NCI-H345 treated with DMSO at 0.1 percent for 48 hours (cell line): Measurements from ENCODE around the gene IQCF5.
"Not testable (repeated sequence)": the region's sequence is repeated elsewhere in the genome, so short reads cannot be mapped to it uniquely, and the experiment has no call there.

Experiments used
- DNase-seq: peaks from one replicate; lab custom pipeline; 2025; ENCODE audit not compliant: unreplicated experiment; lab: John Stamatoyannopoulos, UW

Gene IQCF5

GRCh38 chr3:51875501-51875900 is at the start of gene IQCF5:
TSS of gene IQCF5 (minus strand) at chr3:51875601. CDS start at chr3:51875531, 70 bp downstream.
- no peak for DNase-seq

- DNase-seq = no peak
Observed at GRCh38 chr3:51921081-51921578, 45.7 kb upstream of the IQCF5 start.

- DNase-seq = no peak
Observed at GRCh38 chr3:51916418-51916817, 41.0 kb upstream of the IQCF5 start.

GRCh38 chr3:51908026-51908425 is 32.6 kb upstream of the IQCF5 start:
- DNase-seq = no peak

GRCh38 chr3:51904034-51904823 is 28.8 kb upstream of the IQCF5 start:
- no peak for DNase-seq

- DNase-seq = not testable (repeated sequence)
Observed at GRCh38 chr3:51902361-51902760, 27.0 kb upstream of the IQCF5 start.

- DNase-seq = not testable (repeated sequence)
Observed at GRCh38 chr3:51900043-51900442, 24.6 kb upstream of the IQCF5 start.

- no peak for DNase-seq
Observed at GRCh38 chr3:51897391-51897790, 22.0 kb upstream of the IQCF5 start.

GRCh38 chr3:51896607-51897305 is 21.4 kb upstream of the IQCF5 start:
- DNase-seq = no peak

GRCh38 chr3:51894939-51895338 is 19.5 kb upstream of the IQCF5 start:
- DNase-seq = no peak

GRCh38 chr3:51894391-51894790 is 19.0 kb upstream of the IQCF5 start:
- DNase-seq = no peak

- DNase-seq = no peak
Observed at GRCh38 chr3:51891242-51892039, 16.0 kb upstream of the IQCF5 start.

- no peak for DNase-seq
Observed at GRCh38 chr3:51888463-51889105, 13.2 kb upstream of the IQCF5 start.

- DNase-seq = no peak
Observed at GRCh38 chr3:51887620-51888019, 12.2 kb upstream of the IQCF5 start.

- DNase-seq = no peak
Observed at GRCh38 chr3:51886447-51886846, 11.0 kb upstream of the IQCF5 start.

GRCh38 chr3:51879937-51880336 is 4.5 kb upstream of the IQCF5 start:
- DNase-seq = no peak

GRCh38 chr3:51876186-51876585 is 785 bp upstream of the IQCF5 start:
- DNase-seq = no peak

GRCh38 chr3:51874889-51875288 is 512 bp downstream of the IQCF5 start:
- DNase-seq = no peak

- DNase-seq = no peak
Observed at GRCh38 chr3:51874411-51874810, 990 bp downstream of the IQCF5 start.

- no peak for DNase-seq
Observed at GRCh38 chr3:51873876-51874275, 1.5 kb downstream of the IQCF5 start.

GRCh38 chr3:51873253-51873766 is 2.1 kb downstream of the IQCF5 start:
- no peak for DNase-seq
